ENCODE measurements around the gene ODAD4.

ODAD4 gene

GRCh38 chr17:41939693-41940090 lies 9.3 kb downstream of the ODAD4 start:
- no peak for DNase-seq (ENCODE audit: low read depth, low spot score)

GRCh38 chr17:41941168-41941567 lies 10.8 kb downstream of the ODAD4 start:
- DNase-seq (ENCODE audit: low read depth, low spot score): peak; percentile 54

GRCh38 chr17:41942626-41943373 lies 12.4 kb downstream of the ODAD4 start:
- DNase-seq (ENCODE audit: low read depth, low spot score): no peak

GRCh38 chr17:41943492-41943891 lies 13.1 kb downstream of the ODAD4 start:
- no peak for DNase-seq (ENCODE audit: low read depth, low spot score)

GRCh38 chr17:41944943-41945342 lies 14.5 kb downstream of the ODAD4 start:
- no peak for DNase-seq (ENCODE audit: low read depth, low spot score)

- DNase-seq (ENCODE audit: low read depth, low spot score): no peak
Observed at GRCh38 chr17:41948762-41949460, 18.5 kb downstream of the ODAD4 start.

GRCh38 chr17:41956522-41956921 lies 26.1 kb downstream of the ODAD4 start:
- no peak for DNase-seq (ENCODE audit: low read depth, low spot score)

- peak; percentile 74 for DNase-seq (ENCODE audit: low read depth, low spot score)
Observed at GRCh38 chr17:41957031-41957868, 26.8 kb downstream of the ODAD4 start.

- DNase-seq (ENCODE audit: low read depth, low spot score): no peak
Observed at GRCh38 chr17:41957869-41958439, 27.5 kb downstream of the ODAD4 start.

GRCh38 chr17:41959030-41959335 lies 28.6 kb downstream of the ODAD4 start:
- no peak for DNase-seq (ENCODE audit: low read depth, low spot score)

GRCh38 chr17:41959336-41960095 lies 29.1 kb downstream of the ODAD4 start:
- peak; percentile 92 for DNase-seq (ENCODE audit: low read depth, low spot score)

- no peak for DNase-seq (ENCODE audit: low read depth, low spot score)
Observed at GRCh38 chr17:41962111-41962510, 31.7 kb downstream of the ODAD4 start.

GRCh38 chr17:41962768-41963434 lies 32.5 kb downstream of the ODAD4 start:
- peak; percentile 88 for DNase-seq (ENCODE audit: low read depth, low spot score)

- DNase-seq (ENCODE audit: low read depth, low spot score): peak; percentile 94
Observed at GRCh38 chr17:41965694-41966462, 35.5 kb downstream of the ODAD4 start.

GRCh38 chr17:41966463-41967140 lies 36.2 kb downstream of the ODAD4 start, which contains the start of gene CNP:
Gene CNP (plus strand): TSS chr17:41966795. CDS start chr17:41966885, 90 bp downstream.
- DNase-seq (ENCODE audit: low read depth, low spot score): peak; percentile 81

- peak; percentile 39 for DNase-seq (ENCODE audit: low read depth, low spot score)
Observed at GRCh38 chr17:41967141-41967920, 36.9 kb downstream of the ODAD4 start.

- DNase-seq (ENCODE audit: low read depth, low spot score): peak; percentile 12
Observed at GRCh38 chr17:41967921-41968578, 37.6 kb downstream of the ODAD4 start.

GRCh38 chr17:41968676-41969075 lies 38.3 kb downstream of the ODAD4 start:
- no peak for DNase-seq (ENCODE audit: low read depth, low spot score)
